Endothelial cell of umbilical vein (primary cell): Measurements from ENCODE around the gene KRT6C. TPM values are rescaled to one million over a fixed set of nuclear protein-coding genes. Genes with fewer than 3 reads are reported as not detected.

Source experiments
- BruUV-seq: library from RNA; stranded (reverse); fragments of 400-500 nt; replicated peaks from 2 replicates; lab custom pipeline; 2021; lab: Mats Ljungman, UMichigan
- CTCF ChIA-PET: fragments of 300-600, 350-600 bp; sonication (Branson Sonifier 250); formaldehyde crosslinking; loops from one replicate; lab custom pipeline; 2021; ENCODE audit warnings: antibody characterized with exemption, inconsistent platforms; lab: Charles Lee
- POLR2A ChIA-PET: fragments of 300-600, 350-600 bp; sonication (Branson Sonifier 250); formaldehyde crosslinking; loops from one replicate; lab custom pipeline; 2021; ENCODE audit warnings: antibody characterized with exemption, inconsistent platforms; lab: Charles Lee
- DNase-seq: peaks from one replicate; pipeline ENCODE4 v3.0.0-alpha.2; 2011; ENCODE audit warnings: low read depth, low spot score
- FAIRE-seq: peaks from 2 replicates; lab custom pipeline; 2011; peaks lifted over from hg19 to GRCh38; lab: Jason Lieb, UNC
- H2AFZ ChIP-seq: 2 replicates; pipeline ENCODE4 v1.6.0; 2012; ENCODE audit warnings: low read depth, low read length, control low read depth, inconsistent platforms
- H3K27ac ChIP-seq: 2 replicates; pipeline ENCODE4 v1.5.1; 2011; ENCODE audit warnings: low read depth, mild to moderate bottlenecking, control low read depth, low read length, moderate library complexity; ENCODE audit not compliant: insufficient read depth
- H3K27me3 ChIP-seq, 2 experiments: 2 replicates each; pipeline versions ENCODE4 v1.6.0 to v1.6.1; 2011; ENCODE audit warnings: low read length in 2 of 2, mixed read lengths in 1 of 2; ENCODE audit not compliant: control insufficient read depth in 2 of 2, insufficient read depth in 2 of 2
- H3K36me3 ChIP-seq, 2 experiments: 2 replicates in 1 of 2; 3 replicates in 1 of 2; pipeline ENCODE4 v1.5.1; 2011; ENCODE audit warnings: low read length in 2 of 2, mild to moderate bottlenecking in 1 of 2, moderate library complexity in 1 of 2; ENCODE audit not compliant: control insufficient read depth in 2 of 2, insufficient read depth in 2 of 2; ENCODE audit errors: extremely low read depth in 1 of 2
- H3K4me1 ChIP-seq: 3 replicates; pipeline ENCODE4 v1.5.1; 2011; ENCODE audit warnings: mild to moderate bottlenecking, low read length; ENCODE audit not compliant: control insufficient read depth, insufficient read depth; ENCODE audit errors: extremely low read depth
- H3K4me2 ChIP-seq: 2 replicates; pipeline ENCODE4 v1.6.1; 2011; ENCODE audit warnings: low read length, control low read depth, mixed read lengths; ENCODE audit not compliant: insufficient read depth
- H3K4me3 ChIP-seq, 3 experiments: fragments of 200-600 bp in 1 of 3; sonication (generic), shearing (Covaris generic) in 1 of 3; replicated peaks in 1 of 3; 2 replicates each; pipeline ENCODE4 v1.5.1; 2011 to 2016; ENCODE audit warnings: control low read depth in 3 of 3, low read length in 3 of 3, mild to moderate bottlenecking in 2 of 3, inconsistent platforms in 1 of 3, low read depth in 1 of 3, moderate library complexity in 1 of 3; ENCODE audit not compliant: insufficient read depth in 1 of 3
- H3K79me2 ChIP-seq: 2 replicates; pipeline ENCODE4 v1.6.0; 2012; ENCODE audit warnings: low read length, inconsistent platforms; ENCODE audit not compliant: control insufficient read depth, insufficient read depth
- H3K9ac ChIP-seq: replicated peaks from 2 replicates; pipeline ENCODE3; 2011; ENCODE audit warnings: low read length, control low read depth; ENCODE audit not compliant: insufficient read depth; ENCODE audit errors: extremely low read depth
- H3K9me1 ChIP-seq: replicated peaks from 3 replicates; pipeline ENCODE4 v1.6.0; 2011; ENCODE audit warnings: mild to moderate bottlenecking, low read length; ENCODE audit not compliant: control insufficient read depth, insufficient read depth; ENCODE audit errors: extremely low read depth
- H3K9me3 ChIP-seq: replicated peaks from 2 replicates; pipeline ENCODE4 v1.5.1; 2012; ENCODE audit warnings: low read length, inconsistent platforms; ENCODE audit not compliant: control insufficient read depth, insufficient read depth
- H4K20me1 ChIP-seq: replicated peaks from 2 replicates; pipeline ENCODE3; 2011; ENCODE audit warnings: mild to moderate bottlenecking, low read length; ENCODE audit not compliant: control insufficient read depth, insufficient read depth; ENCODE audit errors: extremely low read depth
- CTCF ChIP-seq, 2 donors: IDR thresholded peaks; 1 replicate in 1 of 2; 2 replicates in 1 of 2; pipeline ENCODE4 v1.5.1; 2011; ENCODE audit warnings: low read length in 2 of 2, mild to moderate bottlenecking in 2 of 2, moderate library complexity in 2 of 2, control low read depth in 1 of 2, inconsistent platforms in 1 of 2, low read depth in 1 of 2; ENCODE audit not compliant: insufficient read depth in 1 of 2; ENCODE audit errors: extremely low read depth in 1 of 2
- EZH2 ChIP-seq: IDR thresholded peaks from 2 replicates; pipeline ENCODE4 v1.6.1; 2012; ENCODE audit warnings: borderline replicate concordance, low read depth, mild to moderate bottlenecking, moderate library complexity, low read length, inconsistent platforms; ENCODE audit not compliant: severe bottlenecking
- FOS ChIP-seq: IDR thresholded peaks from 2 replicates; pipeline ENCODE4 v1.6.1; 2011; ENCODE audit warnings: mild to moderate bottlenecking, low read length, moderate library complexity, borderline replicate concordance; ENCODE audit not compliant: insufficient read depth
- JUN ChIP-seq: IDR thresholded peaks from 2 replicates; pipeline ENCODE4 v1.6.1; 2011; ENCODE audit warnings: borderline replicate concordance, low read depth; ENCODE audit not compliant: insufficient read length, insufficient read depth
- MAX ChIP-seq: IDR thresholded peaks from 2 replicates; pipeline ENCODE4 v1.6.1; 2011; ENCODE audit not compliant: insufficient read depth, insufficient read length
- MYC ChIP-seq: IDR thresholded peaks from one replicate; pipeline ENCODE4 v1.6.1; 2011; ENCODE audit warnings: mild to moderate bottlenecking, low read depth, low read length
- POLR2A ChIP-seq: IDR thresholded peaks from 2 replicates; pipeline ENCODE4 v1.6.1; 2012; ENCODE audit warnings: low read depth, mild to moderate bottlenecking, control low read depth, low read length
- dilution Hi-C: fragments of 300-500 bp; cut with MboI; formaldehyde crosslinking; loops from one replicate; pipeline ENCODE4 v1.15.0; 2019; ENCODE audit warnings: low sequenced_read_pairs; ENCODE audit not compliant: extremely low pct_ligation_motif_present
- intact Hi-C: fragments of 100-400 bp; cut with micrococcal nuclease; formaldehyde crosslinking; loops from one replicate; pipeline ENCODE4 v1.10.0; 2022
- polyA plus RNA-seq, 4 experiments: library from polyadenylated mRNA; depleted of rRNA in 3 of 4; stranded (reverse) in 3 of 4; unstranded in 1 of 4; fragments of >200 nt; gene quantifications; 2 replicates each; pipeline versions ENCODE4 v1.2.1 to v1.2.3, GENCODE V29; 2011 to 2012; ENCODE audit warnings: missing spikeins in 1 of 4
- total RNA-seq: library from RNA; stranded (reverse); gene quantifications from 2 replicates; pipeline ENCODE4 v1.2.3, GENCODE V29; 2021

The KRT6C gene
- total and polyA plus RNA-seq, 2 donors (not counting 3 experiments of a cell fraction or from before 2014, with no cell fraction given), result not detected

GRCh38 chr12:52439420-52439819, 34.2 kb downstream of the KRT6C start:
- H3K9me1 ChIP-seq, result no peaks in the 10 kb centered on the region
- no peak for TF ChIP-seq EZH2
- TF ChIP-seq CTCF (IDR thresholded peaks at IDR 0.05; ENCODE audit: extremely low read depth in 1 of 2, insufficient read depth in 1 of 2, low read depth in 1 of 2, low read length in 2 of 2), result no peak
- TF ChIP-seq JUN, result no peak
- no peak for TF ChIP-seq POLR2A
- TF ChIP-seq MAX, result no peak
- no peak for TF ChIP-seq MYC
- no peak for TF ChIP-seq FOS
- no peaks in the 10 kb centered on the region for H3K9me3 ChIP-seq
- H3K79me2 ChIP-seq, result no peaks in the 10 kb centered on the region
- H3K36me3 ChIP-seq, result no peaks in the 10 kb centered on the region
- no peak for FAIRE-seq
- no TSS peak for BruUV-seq
- no peak overlapping the region for H3K4me3 ChIP-seq
- no peaks in the 10 kb centered on the region for H4K20me1 ChIP-seq
- CTCF ChIA-PET, result interaction anchor here (2.2 kb wide), 1 partner anchor 11 kb away, joined by 6 read pairs; no protein-coding TSS in a partner anchor
- POLR2A ChIA-PET, result no interaction called here
- intact Hi-C loops, result no loop called here
- H3K4me2 ChIP-seq, result no peak overlapping the region
- H3K9ac ChIP-seq, result no peak overlapping the region
- dilution Hi-C loops, result no loop called here
- H3K27me3 ChIP-seq, result peaks cover 4 to 7% of the 10 kb centered on the region in 2 experiments
- DNase-seq, result no peak
- H2AFZ ChIP-seq, result no peak overlapping the region
- H3K4me1 ChIP-seq, result no peaks in the 10 kb centered on the region
- H3K27ac ChIP-seq, result no peak overlapping the region
